Skin of body (tissue), 1 donor: Measurements from ENCODE around the gene ZNF527. TPM values are rescaled to one million over a fixed set of nuclear protein-coding genes. Genes with fewer than 3 reads are reported as not detected.

Experiments used
- total RNA-seq: library from RNA; depleted of rRNA; stranded (reverse); fragments of >200 nt; gene quantifications from one replicate; pipeline ENCODE4 v1.2.3, GENCODE V29; 2014

The ZNF527 gene
- total RNA-seq, 1 donor from 2014 or later = 9.3 TPM

Other genes starting within 250 kb of the ZNF527 start
- gene ZNF585A, start 198.4 kb upstream of the ZNF527 start, total RNA-seq = 5.8 TPM
- gene ZNF585B, start 160.6 kb upstream of the ZNF527 start, total RNA-seq = 11.8 TPM
- gene ZNF383, start 152.9 kb upstream of the ZNF527 start, total RNA-seq = 11.7 TPM
- gene ZNF569, start 96.3 kb downstream of the ZNF527 start, total RNA-seq = 11.3 TPM
- gene ZNF570, start 98.3 kb downstream of the ZNF527 start, total RNA-seq = 7.2 TPM
- gene ZNF793, start 135.8 kb downstream of the ZNF527 start, total RNA-seq = 7.7 TPM
- gene ZNF571, start 223.7 kb downstream of the ZNF527 start, total RNA-seq = 7.4 TPM
- gene ZNF540, start 223.8 kb downstream of the ZNF527 start, total RNA-seq = 2.4 TPM